Lung (tissue), 12 donors: ENCODE measurements around the gene RALGPS1. TPM values are rescaled to one million over a fixed set of nuclear protein-coding genes. Genes with fewer than 3 reads are reported as not detected.
A peak's percentile ranks its signal among the peaks of the same experiment; 100 is the strongest.

Source experiments
- ATAC-seq: fragments of 200-7000 bp; cut with Tn5 transposase; one replicate; pipeline ENCODE4 v1.9.1; 2020; ENCODE audit warnings: moderate number of reproducible peaks; ENCODE audit not compliant: insufficient read depth, low FRiP score
- DNase-seq, 3 donors: peaks; one replicate each; pipeline ENCODE4 v3.0.0-alpha.2; 2013 to 2017
- H3K27ac ChIP-seq, 2 donors: one replicate each; pipeline ENCODE4 v1.5.1; 2013; ENCODE audit warnings: mild to moderate bottlenecking in 2 of 2, moderate library complexity in 2 of 2, control low read depth in 1 of 2, inconsistent platforms in 1 of 2, low read depth in 1 of 2, low read length in 1 of 2
- H3K27me3 ChIP-seq, 3 donors: one replicate each; pipeline ENCODE4 v1.5.1; 2013; ENCODE audit warnings: low read length in 2 of 3; ENCODE audit not compliant: control insufficient read depth in 3 of 3, insufficient read depth in 3 of 3
- H3K36me3 ChIP-seq, 4 donors: one replicate each; pipeline ENCODE4 v1.5.1; 2013; ENCODE audit warnings: low read length in 4 of 4, mild to moderate bottlenecking in 1 of 4, moderate library complexity in 1 of 4; ENCODE audit not compliant: control insufficient read depth in 4 of 4, insufficient read depth in 4 of 4
- H3K4me1 ChIP-seq, 5 donors: one replicate each; pipeline ENCODE4 v1.5.1; 2013; ENCODE audit warnings: low read length in 5 of 5, mild to moderate bottlenecking in 2 of 5, moderate library complexity in 1 of 5; ENCODE audit not compliant: control insufficient read depth in 5 of 5, insufficient read depth in 5 of 5
- H3K4me3 ChIP-seq: one replicate; pipeline ENCODE4 v1.5.1; 2013; ENCODE audit warnings: mild to moderate bottlenecking, control low read depth, moderate library complexity
- H3K9ac ChIP-seq, 2 donors: one replicate each; pipeline ENCODE4 v1.5.1; 2013; ENCODE audit warnings: low read length in 2 of 2, control low read depth in 1 of 2; ENCODE audit not compliant: insufficient read depth in 1 of 2
- H3K9me3 ChIP-seq, 4 donors: one replicate each; pipeline ENCODE4 v1.5.1; 2013; ENCODE audit warnings: low read length in 3 of 4, mild to moderate bottlenecking in 1 of 4, moderate library complexity in 1 of 4; ENCODE audit not compliant: control insufficient read depth in 4 of 4, insufficient read depth in 3 of 4
- WGBS, 2 donors: extraction: QIAGEN DNeasy Blood & Tissue Kit; methylation state at CpG; one replicate each; pipeline ENCODE4 v1.1.7; 2013; 5-methylcytosine and 5-hydroxymethylcytosine counted together
- polyA plus RNA-seq, 2 donors: library from polyadenylated mRNA; stranded (reverse); fragments of 200-250 nt; gene quantifications; one replicate each; pipeline ENCODE4 v1.2.1, GENCODE V29; 2013
- total RNA-seq, 2 donors: library from RNA; depleted of rRNA in 1 of 2; stranded (reverse); fragments of >200 nt in 1 of 2; gene quantifications; one replicate each; pipeline ENCODE4 v1.2.1, GENCODE V29; 2014 to 2021
- TF ChIP-seq, protein P1 (sequence below): IDR thresholded peaks from 2 replicates; pipeline ENCODE4 v1.5.1; 2012; ENCODE audit warnings: mild to moderate bottlenecking; ENCODE audit errors: control extremely low read depth, extremely low read depth
- donor health status: control.
- donor health status: control.
- donor health status: Bipolar disorder and iron deficiency.
- donor health status: healthy.
- donor health status: DM: yes; HTN: yes; CAD: no.

The RALGPS1 gene
- total and polyA plus RNA-seq, 4 donors = 3.5 to 30.3 (median 11.9) TPM

DNA sequence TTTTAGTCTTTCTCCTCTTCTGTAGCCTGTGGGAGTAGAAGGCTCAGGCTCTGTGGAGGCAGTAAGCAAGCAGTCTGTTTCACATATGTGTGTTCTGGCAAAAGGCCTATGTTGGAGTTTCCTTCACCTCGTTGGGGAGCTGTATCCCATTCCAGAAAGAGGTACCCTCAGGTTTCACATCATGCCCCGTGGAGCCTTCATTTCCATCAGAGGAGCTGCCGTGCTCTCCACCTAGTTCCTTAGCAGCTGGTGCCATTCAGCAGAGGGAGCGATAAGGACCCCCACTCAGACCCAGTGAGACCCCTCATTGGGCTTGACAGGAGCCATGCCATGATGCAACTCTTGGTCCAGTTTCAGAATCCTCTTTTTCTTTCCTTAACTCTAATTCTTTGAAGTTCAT, 258.5 kb downstream of the RALGPS1 start:
- no peak for DNase-seq
- ATAC-seq = no peak
- WGBS, 2 donors = 89 to 93% methylated on average over 4 of the region's 4 CpGs
- H3K36me3 ChIP-seq = peaks cover 0 to 5% (median 0%) of the 10 kb centered on the region in 4 donors
- TF ChIP-seq, protein P1, sequence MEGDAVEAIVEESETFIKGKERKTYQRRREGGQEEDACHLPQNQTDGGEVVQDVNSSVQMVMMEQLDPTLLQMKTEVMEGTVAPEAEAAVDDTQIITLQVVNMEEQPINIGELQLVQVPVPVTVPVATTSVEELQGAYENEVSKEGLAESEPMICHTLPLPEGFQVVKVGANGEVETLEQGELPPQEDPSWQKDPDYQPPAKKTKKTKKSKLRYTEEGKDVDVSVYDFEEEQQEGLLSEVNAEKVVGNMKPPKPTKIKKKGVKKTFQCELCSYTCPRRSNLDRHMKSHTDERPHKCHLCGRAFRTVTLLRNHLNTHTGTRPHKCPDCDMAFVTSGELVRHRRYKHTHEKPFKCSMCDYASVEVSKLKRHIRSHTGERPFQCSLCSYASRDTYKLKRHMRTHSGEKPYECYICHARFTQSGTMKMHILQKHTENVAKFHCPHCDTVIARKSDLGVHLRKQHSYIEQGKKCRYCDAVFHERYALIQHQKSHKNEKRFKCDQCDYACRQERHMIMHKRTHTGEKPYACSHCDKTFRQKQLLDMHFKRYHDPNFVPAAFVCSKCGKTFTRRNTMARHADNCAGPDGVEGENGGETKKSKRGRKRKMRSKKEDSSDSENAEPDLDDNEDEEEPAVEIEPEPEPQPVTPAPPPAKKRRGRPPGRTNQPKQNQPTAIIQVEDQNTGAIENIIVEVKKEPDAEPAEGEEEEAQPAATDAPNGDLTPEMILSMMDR = no peak
- no peaks in the 10 kb centered on the region for H3K9me3 ChIP-seq
- no peaks in the 10 kb centered on the region for H3K27me3 ChIP-seq
- no peak overlapping the region for H3K4me3 ChIP-seq
- H3K9ac ChIP-seq = no peak overlapping the region
- no peak overlapping the region for H3K27ac ChIP-seq
- H3K4me1 ChIP-seq = peaks cover 0 to 6% (median 0%) of the 10 kb centered on the region in 5 donors

DNA sequence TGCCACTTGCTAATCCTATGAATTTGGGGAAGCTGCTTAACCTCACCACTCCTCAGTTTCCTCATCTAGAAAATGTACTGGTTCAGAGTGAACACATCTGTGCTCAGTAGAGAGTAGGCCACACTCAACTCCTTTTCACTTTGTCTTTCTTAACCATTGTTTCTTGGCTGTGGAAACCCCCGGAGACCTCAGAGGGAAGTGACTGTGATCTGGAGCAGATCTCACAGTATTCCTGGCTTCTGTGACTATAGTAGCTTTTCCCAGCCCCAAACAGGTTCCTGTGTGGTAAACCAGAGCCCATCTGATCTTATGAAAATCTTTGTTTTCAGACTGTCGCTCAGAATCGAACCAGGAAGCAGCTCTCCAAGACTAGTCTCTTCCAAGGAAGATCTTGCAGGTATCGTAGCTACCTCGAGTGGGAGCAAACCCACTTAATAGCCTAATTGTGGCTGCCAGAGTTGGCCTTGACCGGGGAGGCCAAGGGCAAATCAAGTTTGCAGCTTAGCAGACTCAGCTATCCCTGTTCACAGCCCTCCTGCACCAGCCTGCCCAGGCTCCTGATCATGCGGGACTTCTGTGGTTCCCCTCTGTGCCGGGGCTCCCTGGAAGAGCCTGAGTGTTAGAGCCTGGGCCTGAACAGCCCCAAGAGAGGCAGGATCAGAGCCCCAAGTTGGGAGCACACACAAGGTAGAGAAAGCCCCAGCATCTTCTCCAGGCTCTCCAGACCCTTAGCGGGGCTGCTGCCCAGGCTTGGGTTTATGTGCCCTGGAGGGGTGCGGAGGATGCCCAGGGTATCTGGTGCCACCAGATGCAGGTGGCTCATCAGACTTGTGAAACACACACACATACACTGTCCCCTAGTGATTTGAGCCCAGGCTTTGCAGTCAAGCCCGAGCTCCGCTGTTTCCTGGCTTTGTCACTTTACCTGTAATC, 260.1 kb downstream of the RALGPS1 start:
- 82 to 87% methylated on average over 12 of the region's 12 CpGs for WGBS, 2 donors
- no peak overlapping the region for H3K9ac ChIP-seq
- DNase-seq (no peak), ATAC-seq (no peak)
- no peaks in the 10 kb centered on the region for H3K27me3 ChIP-seq
- no peaks in the 10 kb centered on the region for H3K9me3 ChIP-seq
- peaks cover 0 to 13% (median 7%) of the 10 kb centered on the region in 5 donors for H3K4me1 ChIP-seq
- H3K27ac ChIP-seq = peak overlapping the region in 1 of 2 donors; percentile 35
- no peak overlapping the region for H3K4me3 ChIP-seq
- TF ChIP-seq, protein P1 = no peak
- H3K36me3 ChIP-seq = peaks cover 0 to 4% (median 0%) of the 10 kb centered on the region in 4 donors

DNA sequence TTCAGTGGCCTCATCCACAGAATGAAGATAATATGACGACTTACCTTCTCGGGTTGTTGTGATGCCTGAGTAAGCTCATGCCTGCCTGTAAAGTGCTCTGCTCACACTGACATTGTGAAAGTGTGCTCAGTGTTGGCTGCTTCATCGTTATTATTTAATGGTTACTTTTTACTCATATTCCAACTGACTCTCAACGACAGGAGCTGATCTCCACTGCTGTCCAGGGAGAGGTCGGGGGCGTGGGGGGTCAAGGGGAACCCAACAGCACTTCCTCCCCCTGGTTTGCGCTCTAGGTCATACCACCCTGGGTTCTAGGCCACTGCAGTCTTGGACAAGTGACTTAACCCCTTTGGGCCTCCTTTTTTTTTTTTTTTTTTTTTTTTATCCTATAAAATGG, 260.7 kb downstream of the RALGPS1 start:
- no peaks in the 10 kb centered on the region for H3K27me3 ChIP-seq
- H3K36me3 ChIP-seq = peaks cover 0 to 4% (median 0%) of the 10 kb centered on the region in 4 donors
- TF ChIP-seq, protein P1 = no peak
- WGBS, 2 donors = 95 to 98% methylated on average over 7 of the region's 7 CpGs
- H3K27ac ChIP-seq = no peak overlapping the region
- H3K4me1 ChIP-seq = peaks cover 0 to 18% (median 10%) of the 10 kb centered on the region in 5 donors
- no peak overlapping the region for H3K9ac ChIP-seq
- no peak overlapping the region for H3K4me3 ChIP-seq
- no peak for ATAC-seq
- DNase-seq = no peak
- no peaks in the 10 kb centered on the region for H3K9me3 ChIP-seq
